Panc1 (cell line): ENCODE results near the gene SIM2. TPM values are rescaled to one million over a fixed set of nuclear protein-coding genes. Genes with fewer than 3 reads are reported as not detected.

Experiments used
- ATAC-seq: fragments of 200-7000 bp; cut with Tn5 transposase; 2 replicates; pipeline ENCODE4 v1.9.1; 2020; ENCODE audit warnings: mild to moderate bottlenecking, moderate library complexity
- BruUV-seq: library from RNA; stranded (reverse); fragments of 400-500 nt; replicated peaks from 2 replicates; lab custom pipeline; 2021; lab: Mats Ljungman, UMichigan
- CTCF ChIA-PET: fragments of 300-600 bp; sonication (Branson Sonifier 250); formaldehyde crosslinking; loops from one replicate; lab custom pipeline; 2022; ENCODE audit warnings: antibody characterized with exemption; lab: Charles Lee
- POLR2A ChIA-PET: fragments of 300-600 bp; sonication (Branson Sonifier 250); formaldehyde crosslinking; loops from one replicate; lab custom pipeline; 2022; ENCODE audit warnings: antibody characterized with exemption; lab: Charles Lee
- DNase-seq: peaks from one replicate; pipeline ENCODE4 v3.0.0-alpha.2; 2010; ENCODE audit warnings: low read depth, low spot score
- H3K27ac ChIP-seq: 2 replicates; pipeline ENCODE4 v1.5.1; 2011; ENCODE audit warnings: mild to moderate bottlenecking, low read length, inconsistent platforms
- H3K27me3 ChIP-seq: fragments of 200-500 bp; sonication (Bioruptor generic); 2 replicates; pipeline ENCODE4 v1.6.0; 2014; ENCODE audit warnings: low read length, inconsistent platforms; ENCODE audit not compliant: control insufficient read depth, insufficient read depth
- H3K36me3 ChIP-seq: fragments of 200-500 bp; sonication (Bioruptor generic); 2 replicates; pipeline ENCODE4 v1.5.1; 2014; ENCODE audit warnings: inconsistent platforms, mild to moderate bottlenecking, low read length, moderate library complexity; ENCODE audit not compliant: control insufficient read depth, insufficient read depth
- H3K4me1 ChIP-seq: 2 replicates; pipeline ENCODE4 v1.5.1; 2011; ENCODE audit warnings: inconsistent platforms, mild to moderate bottlenecking, low read length, moderate library complexity; ENCODE audit not compliant: control insufficient read depth, insufficient read depth
- H3K4me3 ChIP-seq, 2 experiments: 2 replicates each; pipeline ENCODE4 v1.5.1; 2011 to 2012; ENCODE audit warnings: low read depth in 2 of 2, low read length in 2 of 2, mild to moderate bottlenecking in 2 of 2, inconsistent platforms in 1 of 2, moderate library complexity in 1 of 2
- H3K9me3 ChIP-seq: fragments of 200-500 bp; sonication (Bioruptor generic); 2 replicates; pipeline ENCODE4 v1.5.1; 2014; ENCODE audit warnings: low read depth, mild to moderate bottlenecking, inconsistent platforms, low read length, moderate library complexity; ENCODE audit not compliant: control insufficient read depth, insufficient read depth
- CTCF ChIP-seq: fragments of 450-650 bp; IDR thresholded peaks from 2 replicates; pipeline ENCODE4 v1.5.1; 2017; ENCODE audit warnings: mild to moderate bottlenecking
- POLR2AphosphoS5 ChIP-seq: IDR thresholded peaks from 2 replicates; pipeline ENCODE4 v1.6.1; 2012; ENCODE audit warnings: mild to moderate bottlenecking, low read depth, low read length, moderate library complexity
- REST ChIP-seq, 2 experiments: IDR thresholded peaks; 2 replicates each; pipeline ENCODE4 v1.6.1; 2011 to 2012; ENCODE audit warnings: low read depth in 2 of 2, control low read depth in 1 of 2, low read length in 1 of 2, mild to moderate bottlenecking in 1 of 2, moderate library complexity in 1 of 2; ENCODE audit not compliant: insufficient read depth in 1 of 2
- SIN3A ChIP-seq: IDR thresholded peaks from 2 replicates; pipeline ENCODE4 v1.6.1; 2012; ENCODE audit warnings: low read depth, mild to moderate bottlenecking, low read length, moderate library complexity, borderline replicate concordance; ENCODE audit not compliant: insufficient read depth
- TCF7L2 ChIP-seq: IDR thresholded peaks from 2 replicates; pipeline ENCODE4 v1.6.1; 2011; ENCODE audit warnings: mild to moderate bottlenecking, low read depth, low read length, inconsistent platforms
- in situ Hi-C: cut with HindIII; loops from 2 replicates; pipeline ENCODE4 v1.10.0; 2016; ENCODE audit warnings: low sequenced_read_pairs, low pct_unique_long_range_greater_than_20kb
- intact Hi-C: fragments of 100-400 bp; cut with micrococcal nuclease; formaldehyde crosslinking; loops from one replicate; pipeline ENCODE4 v1.10.0; 2022; ENCODE audit not compliant: unreplicated experiment
- total RNA-seq: library from RNA; stranded (reverse); gene quantifications from one replicate; pipeline ENCODE4 v1.2.1, GENCODE V29; 2021; ENCODE audit not compliant: unreplicated experiment

The SIM2 gene
- total RNA-seq, 1 experiment from 2014 or later: 11.5 TPM

GRCh38 chr21:36724660-36725059, 25.7 kb downstream of the SIM2 start:
- no TSS peak for BruUV-seq
- Histone ChIP-seq H3K36me3 (no peaks in the 10 kb centered on the region), H3K27me3 (no peaks in the 10 kb centered on the region), H3K9me3 (no peaks in the 10 kb centered on the region), H3K4me3 (no peak overlapping the region), H3K4me1 (no peaks in the 10 kb centered on the region), H3K27ac (no peak overlapping the region)
- CTCF ChIA-PET: no interaction called here
- ATAC-seq (no peak), DNase-seq (no peak)
- in situ Hi-C loops: no loop called here
- TF ChIP-seq REST (IDR thresholded peaks at IDR 0.05; ENCODE audit: insufficient read depth in 1 of 2, low read depth in 2 of 2, low read length in 1 of 2) (no peak), POLR2AphosphoS5 (no peak), CTCF (no peak), SIN3A (no peak), TCF7L2 (no peak)
- intact Hi-C loops: no loop called here
- POLR2A ChIA-PET: no interaction called here

GRCh38 chr21:36725793-36726386, 27.0 kb downstream of the SIM2 start:
- DNase-seq (no peak), ATAC-seq (no peak)
- Histone ChIP-seq H3K4me1 (no peaks in the 10 kb centered on the region), H3K27me3 (no peaks in the 10 kb centered on the region), H3K4me3 (no peak overlapping the region), H3K36me3 (no peaks in the 10 kb centered on the region), H3K27ac (no peak overlapping the region), H3K9me3 (no peaks in the 10 kb centered on the region)
- in situ Hi-C loops: no loop called here
- POLR2A ChIA-PET: no interaction called here
- CTCF ChIA-PET: no interaction called here
- intact Hi-C loops: no loop called here
- TF ChIP-seq POLR2AphosphoS5 (no peak), REST (IDR thresholded peaks at IDR 0.05; ENCODE audit: insufficient read depth in 1 of 2, low read depth in 2 of 2, low read length in 1 of 2) (no peak), CTCF (no peak), TCF7L2 (no peak), SIN3A (no peak)
- BruUV-seq: no TSS peak
